ENCODE measurements around the gene CXCL5. TPM values are rescaled to one million over a fixed set of nuclear protein-coding genes. Genes with fewer than 3 reads are reported as not detected.

Gene CXCL5
- total RNA-seq, 1 donor, result 2.2 TPM

GRCh38 chr4:73978886-73979285 lies 19.6 kb downstream of the CXCL5 start:
- H3K4me3 ChIP-seq (ENCODE audit: low read depth, low read length), result no peak overlapping the region
- no peak for TF ChIP-seq CTCF (IDR thresholded peaks at IDR 0.05; ENCODE audit: insufficient read depth, low read depth, low read length)
- DNase-seq (ENCODE audit: low read depth), result peak; percentile 91

- TF ChIP-seq CTCF (IDR thresholded peaks at IDR 0.05; ENCODE audit: insufficient read depth, low read depth, low read length), result no peak
- DNase-seq (ENCODE audit: low read depth), result peak; percentile 76
- H3K4me3 ChIP-seq (ENCODE audit: low read depth, low read length), result no peak overlapping the region
Measured at GRCh38 chr4:73976716-73977115, 21.8 kb downstream of the CXCL5 start.

- TF ChIP-seq CTCF (IDR thresholded peaks at IDR 0.05; ENCODE audit: insufficient read depth, low read depth, low read length), result no peak
- no peak overlapping the region for H3K4me3 ChIP-seq (ENCODE audit: low read depth, low read length)
- no peak for DNase-seq (ENCODE audit: low read depth)
Measured at GRCh38 chr4:73976217-73976616, 22.3 kb downstream of the CXCL5 start.

- no peak overlapping the region for H3K4me3 ChIP-seq (ENCODE audit: low read depth, low read length)
- TF ChIP-seq CTCF (IDR thresholded peaks at IDR 0.05; ENCODE audit: insufficient read depth, low read depth, low read length), result no peak
- no peak for DNase-seq (ENCODE audit: low read depth)
Measured at GRCh38 chr4:73974352-73974751, 24.1 kb downstream of the CXCL5 start.

GRCh38 chr4:73970945-73971344 lies 27.5 kb downstream of the CXCL5 start:
- H3K4me3 ChIP-seq (ENCODE audit: low read depth, low read length), result no peak overlapping the region
- no peak for DNase-seq (ENCODE audit: low read depth)
- no peak for TF ChIP-seq CTCF (IDR thresholded peaks at IDR 0.05; ENCODE audit: insufficient read depth, low read depth, low read length)

- no peak for TF ChIP-seq CTCF (IDR thresholded peaks at IDR 0.05; ENCODE audit: insufficient read depth, low read depth, low read length)
- DNase-seq (ENCODE audit: low read depth), result no peak
- no peak overlapping the region for H3K4me3 ChIP-seq (ENCODE audit: low read depth, low read length)
Measured at GRCh38 chr4:73970011-73970410, 28.5 kb downstream of the CXCL5 start.

- TF ChIP-seq CTCF (IDR thresholded peaks at IDR 0.05; ENCODE audit: insufficient read depth, low read depth, low read length), result no peak
- H3K4me3 ChIP-seq (ENCODE audit: low read depth, low read length), result no peak overlapping the region
- no peak for DNase-seq (ENCODE audit: low read depth)
Measured at GRCh38 chr4:73967866-73968265, 30.6 kb downstream of the CXCL5 start.
